GM18907 (cell line): Measurements from ENCODE around the gene CASZ1.

ENCODE experiments used
- ATAC-seq: cut with Tn5 transposase; IDR thresholded peaks from one replicate; pipeline ENCODE4 v1.9.1; 2021; ENCODE audit warnings: mild to moderate bottlenecking, moderate library complexity; ENCODE audit not compliant: unreplicated experiment

Gene CASZ1, protein sequence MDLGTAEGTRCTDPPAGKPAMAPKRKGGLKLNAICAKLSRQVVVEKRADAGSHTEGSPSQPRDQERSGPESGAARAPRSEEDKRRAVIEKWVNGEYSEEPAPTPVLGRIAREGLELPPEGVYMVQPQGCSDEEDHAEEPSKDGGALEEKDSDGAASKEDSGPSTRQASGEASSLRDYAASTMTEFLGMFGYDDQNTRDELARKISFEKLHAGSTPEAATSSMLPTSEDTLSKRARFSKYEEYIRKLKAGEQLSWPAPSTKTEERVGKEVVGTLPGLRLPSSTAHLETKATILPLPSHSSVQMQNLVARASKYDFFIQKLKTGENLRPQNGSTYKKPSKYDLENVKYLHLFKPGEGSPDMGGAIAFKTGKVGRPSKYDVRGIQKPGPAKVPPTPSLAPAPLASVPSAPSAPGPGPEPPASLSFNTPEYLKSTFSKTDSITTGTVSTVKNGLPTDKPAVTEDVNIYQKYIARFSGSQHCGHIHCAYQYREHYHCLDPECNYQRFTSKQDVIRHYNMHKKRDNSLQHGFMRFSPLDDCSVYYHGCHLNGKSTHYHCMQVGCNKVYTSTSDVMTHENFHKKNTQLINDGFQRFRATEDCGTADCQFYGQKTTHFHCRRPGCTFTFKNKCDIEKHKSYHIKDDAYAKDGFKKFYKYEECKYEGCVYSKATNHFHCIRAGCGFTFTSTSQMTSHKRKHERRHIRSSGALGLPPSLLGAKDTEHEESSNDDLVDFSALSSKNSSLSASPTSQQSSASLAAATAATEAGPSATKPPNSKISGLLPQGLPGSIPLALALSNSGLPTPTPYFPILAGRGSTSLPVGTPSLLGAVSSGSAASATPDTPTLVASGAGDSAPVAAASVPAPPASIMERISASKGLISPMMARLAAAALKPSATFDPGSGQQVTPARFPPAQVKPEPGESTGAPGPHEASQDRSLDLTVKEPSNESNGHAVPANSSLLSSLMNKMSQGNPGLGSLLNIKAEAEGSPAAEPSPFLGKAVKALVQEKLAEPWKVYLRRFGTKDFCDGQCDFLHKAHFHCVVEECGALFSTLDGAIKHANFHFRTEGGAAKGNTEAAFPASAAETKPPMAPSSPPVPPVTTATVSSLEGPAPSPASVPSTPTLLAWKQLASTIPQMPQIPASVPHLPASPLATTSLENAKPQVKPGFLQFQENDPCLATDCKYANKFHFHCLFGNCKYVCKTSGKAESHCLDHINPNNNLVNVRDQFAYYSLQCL (N-terminal part only)

DNA sequence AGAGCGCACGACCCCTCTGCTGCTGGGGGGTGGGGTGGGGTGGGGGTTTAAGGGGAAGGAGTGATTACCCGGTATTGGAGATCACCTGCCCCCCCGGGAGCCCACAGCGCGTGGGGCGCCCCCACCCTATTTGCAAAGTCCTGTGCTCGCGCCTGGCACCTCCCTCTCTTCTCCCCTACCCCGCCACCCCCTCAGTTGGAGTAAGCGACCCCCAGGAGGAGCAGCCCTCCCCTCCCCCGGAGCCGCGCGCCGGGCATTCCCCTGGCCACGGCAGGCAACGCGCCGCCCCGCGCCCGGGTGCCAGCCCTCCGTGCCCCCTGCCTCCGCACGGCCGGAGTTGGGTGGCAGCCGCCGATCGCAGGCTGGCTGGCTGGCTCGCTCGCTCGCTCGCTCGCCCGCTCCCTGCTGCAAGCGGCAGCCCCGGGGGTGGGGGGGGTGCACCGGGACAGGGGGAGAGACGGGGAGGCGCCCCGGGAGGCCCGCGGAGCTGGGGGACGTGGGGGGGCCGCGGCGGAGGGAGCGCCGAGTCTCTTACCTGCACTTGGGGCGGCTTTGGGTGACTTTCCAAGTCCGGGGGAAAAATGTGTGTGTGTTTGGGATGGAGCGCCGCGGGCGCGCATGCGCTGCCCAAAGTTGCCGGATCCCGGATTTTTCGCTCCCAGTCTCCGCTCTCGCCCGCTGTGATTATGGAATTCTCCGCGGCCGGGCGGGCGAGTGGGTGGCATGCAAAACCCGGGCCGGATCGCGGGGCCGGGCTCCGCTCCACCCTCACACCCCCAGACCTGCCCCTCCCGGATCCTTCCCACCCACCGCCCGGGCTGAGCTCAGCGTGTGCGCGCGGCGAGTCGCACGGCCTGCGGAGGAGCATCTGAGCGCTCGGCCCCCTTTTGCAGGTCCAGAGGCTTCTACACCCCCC lies at the start of gene CASZ1:
Gene CASZ1 (minus strand): TSS at position 618 of the 916 bp plus-strand sequence. CDS start 102,757 bp downstream, outside the sequence.
- no peak for ATAC-seq

DNA sequence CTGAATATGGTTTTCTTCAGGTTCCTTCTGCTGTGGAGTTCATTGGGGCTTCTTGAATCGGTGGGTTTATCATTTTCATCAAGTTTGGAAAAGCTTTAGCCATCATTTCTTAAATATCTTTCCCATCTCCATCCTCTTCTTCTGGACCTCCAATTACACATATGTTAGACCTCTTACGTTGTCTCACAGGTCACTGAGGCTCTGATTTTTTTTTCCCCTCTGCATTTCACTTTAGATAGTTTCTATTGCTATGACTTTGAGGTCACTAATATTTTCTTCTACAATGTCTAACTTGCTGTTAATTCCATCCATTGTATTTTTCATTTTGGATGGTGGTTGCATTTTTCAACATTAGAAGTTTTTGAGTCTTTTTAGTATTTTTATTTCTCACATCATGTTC lies 47.3 kb upstream of the CASZ1 start:
- no peak for ATAC-seq

DNA sequence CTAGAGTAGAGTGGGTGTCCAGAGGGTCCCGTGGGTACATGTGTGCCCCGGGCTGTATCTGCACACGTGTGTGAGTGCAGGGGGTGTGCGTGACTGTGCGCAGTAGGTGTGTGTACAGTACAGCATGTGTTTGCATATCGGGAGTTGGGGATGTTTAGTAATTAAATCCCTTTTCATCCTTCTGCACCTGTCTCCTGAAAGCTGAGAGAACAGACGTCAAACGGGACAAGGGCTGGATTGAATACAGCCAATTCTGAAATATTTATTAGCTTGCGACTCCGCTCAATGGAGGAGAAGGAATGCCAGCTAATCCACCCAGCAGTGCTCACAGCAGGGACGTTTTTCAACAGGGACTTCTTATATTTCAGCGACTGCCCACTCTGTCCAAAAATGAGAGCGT lies 44.7 kb upstream of the CASZ1 start:
- no peak for ATAC-seq

DNA sequence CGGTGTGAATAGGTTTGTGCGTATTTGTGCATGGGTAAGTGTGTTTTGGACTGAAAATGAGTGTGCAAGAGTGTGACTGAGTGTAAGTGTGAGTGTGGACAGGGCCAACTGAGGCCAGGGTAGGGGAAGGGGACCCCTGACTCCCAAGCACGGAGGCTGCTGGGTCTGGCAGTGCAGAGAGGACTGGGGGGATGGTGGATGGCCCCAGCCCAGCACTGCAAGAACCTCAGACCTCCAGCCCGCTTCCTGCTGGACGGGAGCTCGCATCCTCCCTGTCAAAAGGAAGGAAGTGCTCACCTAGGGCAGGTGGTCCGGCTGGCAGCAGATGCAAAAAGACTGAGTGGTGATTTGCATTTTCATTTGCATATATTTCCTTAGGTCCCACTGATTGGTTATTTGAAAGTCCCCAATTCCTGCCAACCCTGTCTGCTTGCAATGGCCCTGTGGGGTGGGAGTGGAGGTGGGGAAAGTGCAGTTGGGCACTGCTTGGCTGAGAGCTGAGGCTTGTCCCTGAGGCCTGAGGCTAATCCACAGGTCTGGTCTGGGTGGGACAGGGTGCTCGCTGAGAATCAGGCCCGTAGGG lies 42.8 kb upstream of the CASZ1 start:
- ATAC-seq, result no peak

DNA sequence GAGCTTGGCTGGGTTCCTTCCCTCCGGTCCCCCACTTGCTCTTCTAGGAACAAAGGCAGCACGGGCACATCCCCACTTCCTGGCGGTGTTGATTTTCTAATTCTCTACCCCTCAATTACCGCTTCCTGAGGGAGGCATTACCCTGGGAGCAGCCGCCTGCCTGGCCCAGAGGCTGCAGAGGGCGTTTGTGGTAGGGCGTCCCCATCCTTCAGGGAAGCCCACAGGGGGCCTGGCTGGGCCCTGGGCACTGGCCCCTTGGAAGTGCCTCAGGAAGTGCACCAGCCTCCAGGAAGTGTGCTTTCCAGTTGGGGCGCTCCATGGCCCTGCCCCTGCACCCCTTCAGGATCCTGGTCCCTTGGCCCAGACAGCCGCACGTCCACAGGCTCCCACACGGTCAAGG lies 42.1 kb upstream of the CASZ1 start:
- no peak for ATAC-seq

DNA sequence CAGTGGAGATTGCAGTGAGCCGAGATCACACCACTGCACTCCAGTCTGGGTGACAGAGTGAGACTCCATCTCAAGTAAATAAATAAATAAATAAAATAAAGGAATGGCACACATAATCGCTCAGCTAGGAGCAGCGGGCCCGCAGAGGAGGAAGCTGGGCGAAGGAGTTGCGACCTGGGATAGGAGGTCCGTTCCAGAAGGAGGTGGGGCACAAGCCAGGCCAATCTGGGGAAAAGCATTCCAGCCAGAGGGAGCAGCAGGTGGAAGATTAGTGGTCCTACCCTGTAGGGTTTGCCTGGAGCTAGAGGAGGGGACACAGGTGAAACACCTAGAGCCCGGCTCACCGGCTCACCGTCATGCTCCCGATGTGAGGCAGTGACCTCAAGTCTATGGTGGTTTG lies 40.3 kb upstream of the CASZ1 start:
- no peak for ATAC-seq

DNA sequence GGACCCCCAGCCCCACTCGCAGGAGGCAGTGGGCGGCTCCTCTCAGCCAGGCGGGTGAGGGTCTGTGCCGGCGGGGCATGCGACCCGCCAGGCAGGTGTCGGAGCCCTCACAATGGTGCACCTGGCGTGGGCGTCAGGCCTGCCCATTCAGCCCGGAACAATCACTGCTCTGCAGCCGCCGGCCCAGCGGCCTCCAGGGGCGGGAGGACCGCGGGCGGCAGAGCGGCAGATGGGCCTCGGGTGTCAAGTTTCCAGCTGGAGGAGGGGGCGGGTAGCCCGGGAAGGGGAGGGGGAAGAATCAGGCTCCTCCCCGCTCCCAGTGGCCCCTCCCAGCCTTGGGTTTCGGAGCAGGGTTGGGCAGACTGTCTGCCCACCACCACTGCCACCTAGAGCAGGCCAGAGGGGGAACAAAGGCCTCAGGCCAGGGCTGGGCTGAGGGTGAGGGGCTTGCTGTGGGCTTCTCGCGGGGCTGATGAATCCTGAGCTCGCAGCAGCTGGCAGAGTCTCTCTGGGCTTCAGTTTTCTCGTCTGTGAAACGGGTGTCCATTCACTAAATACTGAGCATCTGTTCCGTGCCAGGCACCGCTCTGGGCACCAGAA lies 39.5 kb upstream of the CASZ1 start:
- ATAC-seq, result no peak

DNA sequence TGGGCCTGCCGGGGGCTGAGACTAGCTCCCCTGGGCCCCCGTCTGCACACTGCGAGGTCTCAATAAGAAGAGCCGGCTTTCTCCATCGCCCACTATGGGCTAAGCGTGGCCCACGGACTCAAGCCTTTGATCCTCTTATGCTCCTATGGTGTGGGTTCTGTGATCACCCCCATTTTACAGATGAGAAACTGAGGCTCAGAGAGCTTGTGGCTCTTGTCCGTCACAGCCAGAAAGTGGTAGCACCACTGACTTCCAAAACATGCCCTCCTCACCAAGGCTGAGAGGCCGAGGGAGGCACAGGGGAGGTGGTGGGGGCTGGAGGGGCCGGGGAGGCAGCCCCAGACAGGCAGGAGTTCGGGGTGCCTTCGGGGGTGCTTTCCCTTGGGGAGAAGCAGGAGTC lies 39.0 kb upstream of the CASZ1 start:
- ATAC-seq, result no peak

DNA sequence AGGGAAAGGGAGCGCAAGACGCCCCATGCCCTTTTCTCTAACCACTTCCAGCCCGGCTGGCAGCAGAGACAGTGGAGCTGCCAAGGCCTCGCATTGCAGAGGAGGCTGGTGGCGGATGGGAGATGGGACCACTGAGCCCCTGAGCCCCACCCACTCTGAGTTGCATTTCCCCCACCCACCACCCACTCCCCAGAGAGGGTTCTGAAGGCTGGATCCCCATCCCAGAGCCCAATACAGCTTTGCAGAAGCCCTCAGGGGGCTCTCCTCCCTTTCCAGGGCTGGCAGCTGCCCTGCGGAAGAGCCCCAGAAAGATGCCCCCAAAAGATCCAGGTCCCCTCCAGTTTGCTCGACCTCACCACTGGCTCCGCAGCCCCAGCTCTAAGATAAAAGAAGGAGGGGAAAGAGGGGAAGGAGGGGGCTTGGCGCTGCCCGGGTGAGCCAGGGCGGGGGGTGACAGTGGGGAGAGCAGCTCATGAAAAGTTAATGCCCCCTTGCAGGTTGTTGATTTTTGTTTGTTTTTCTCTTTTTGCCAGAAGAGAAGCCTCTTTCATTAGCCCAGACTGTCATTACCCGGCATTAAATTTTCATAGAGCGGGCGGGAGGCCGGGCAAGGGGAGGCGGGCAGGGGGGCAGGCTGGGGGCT lies 38.4 kb upstream of the CASZ1 start:
- no peak for ATAC-seq

DNA sequence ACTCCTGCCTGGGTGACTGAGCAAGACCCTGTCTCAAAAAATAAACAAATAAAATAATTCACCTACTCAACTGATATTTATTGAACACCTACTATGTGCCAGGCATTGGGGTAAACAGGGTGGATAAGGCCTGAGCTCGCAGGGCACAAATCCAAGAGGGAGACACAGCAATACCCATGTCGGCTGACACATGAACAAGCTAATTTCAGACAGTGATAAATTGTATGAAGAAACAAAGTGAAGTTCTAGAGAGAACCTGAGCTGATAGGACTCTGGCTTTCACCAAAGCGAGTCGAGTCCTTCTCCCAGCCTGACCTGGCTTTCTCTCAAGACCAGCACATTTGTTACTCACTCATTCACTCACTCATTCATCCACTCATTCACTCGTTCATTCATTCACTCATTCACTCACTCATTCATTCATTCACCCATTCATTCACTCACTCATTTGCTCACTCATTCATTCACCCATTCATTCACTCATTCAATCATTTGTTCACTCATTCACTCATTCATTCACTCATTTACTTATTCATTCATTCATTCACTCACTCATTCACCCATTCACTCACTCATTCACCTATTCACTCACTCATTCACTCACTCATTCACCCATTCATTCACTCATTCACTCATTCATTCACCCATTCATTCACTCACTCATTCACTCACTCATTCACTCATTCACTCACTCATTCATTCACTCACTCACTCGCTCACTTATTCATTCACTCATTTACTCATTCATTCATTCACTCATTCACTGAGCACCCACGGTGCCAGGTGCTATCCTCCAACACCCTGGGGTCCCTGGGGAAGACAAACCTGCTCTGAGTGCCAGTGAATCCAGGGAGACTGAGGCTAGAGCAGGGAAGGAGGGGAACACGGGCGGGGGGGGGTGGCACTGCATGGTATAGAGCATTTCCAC lies 37.4 kb upstream of the CASZ1 start:
- ATAC-seq, result no peak

DNA sequence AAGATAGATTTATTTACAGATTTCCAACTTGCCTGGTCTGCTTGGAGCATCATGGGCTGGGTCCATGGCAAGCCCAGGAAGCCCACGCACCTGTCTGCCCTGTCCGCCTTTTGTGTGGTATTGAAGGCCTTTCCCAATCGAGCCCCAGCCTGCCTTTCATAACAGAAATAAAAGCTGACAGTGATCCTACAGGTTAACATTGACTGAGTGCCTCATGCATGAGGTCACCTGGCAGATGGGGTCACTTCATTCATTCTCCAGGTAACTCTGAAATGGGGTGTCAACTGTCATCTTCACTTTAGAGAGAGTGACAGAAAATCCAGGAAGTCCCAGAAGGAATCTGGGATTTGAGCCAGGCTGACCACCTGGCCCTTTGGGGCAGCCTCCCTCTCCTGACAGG lies 36.3 kb upstream of the CASZ1 start:
- ATAC-seq, result no peak

DNA sequence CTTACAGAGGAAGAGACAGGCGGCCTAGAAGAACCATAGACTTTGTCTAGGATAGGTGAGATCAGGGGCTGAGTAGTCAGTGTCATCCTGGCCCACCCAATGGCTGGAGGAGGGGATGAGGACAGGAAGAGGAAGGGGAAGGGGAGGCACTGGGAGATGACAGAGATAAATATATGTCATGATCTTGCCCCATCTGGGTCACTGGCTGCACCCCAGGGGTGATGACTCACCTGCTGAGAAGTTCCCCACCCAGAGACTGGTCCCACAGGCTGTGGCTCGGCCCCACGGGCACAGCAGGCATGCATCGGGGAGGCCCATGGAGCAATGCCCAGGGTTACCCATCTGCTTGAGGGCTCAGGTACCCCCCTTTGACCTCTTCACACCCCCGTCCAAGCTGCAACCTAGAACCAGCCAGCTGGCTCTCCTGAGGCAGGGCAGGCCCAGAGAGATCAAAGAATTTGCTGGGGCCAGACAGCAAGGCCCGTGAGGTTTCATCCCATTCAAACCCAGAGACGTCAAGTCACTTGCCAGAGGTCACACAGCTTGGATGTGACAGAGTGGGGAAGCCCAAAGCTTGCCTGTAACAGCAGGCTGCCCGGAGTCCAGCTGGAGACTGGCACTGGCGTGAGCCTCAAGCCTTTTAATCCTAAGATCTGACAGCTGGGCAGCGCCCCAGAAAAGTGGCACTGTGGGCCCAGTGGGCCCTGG lies 34.7 kb upstream of the CASZ1 start:
- ATAC-seq, result no peak

DNA sequence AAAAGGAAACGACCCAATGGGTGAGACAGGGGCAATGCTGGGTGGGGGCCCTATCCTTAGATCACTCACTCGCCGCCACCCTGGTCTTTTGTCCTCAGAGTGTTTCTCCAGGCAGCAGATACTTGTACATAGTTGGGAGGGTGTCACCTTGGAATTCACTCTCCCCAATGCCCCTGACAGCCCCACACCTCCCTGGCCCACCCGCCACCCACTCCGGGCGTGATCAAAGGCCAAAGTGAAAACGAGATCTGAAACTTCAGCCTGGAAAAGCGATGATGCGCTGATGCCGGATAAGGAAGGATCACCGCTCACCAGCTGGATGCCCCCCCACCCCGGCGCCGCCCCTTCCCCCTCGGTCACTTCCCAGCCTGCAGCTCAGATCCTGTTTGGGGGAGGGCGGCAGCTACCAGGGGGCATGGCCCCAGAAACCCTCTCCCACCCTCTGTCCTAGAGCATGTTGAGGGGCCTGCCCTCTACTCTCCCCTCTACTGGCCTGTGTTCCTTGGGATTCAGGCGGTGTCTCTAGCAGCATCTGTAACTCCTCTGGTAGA lies 33.6 kb upstream of the CASZ1 start:
- no peak for ATAC-seq

DNA sequence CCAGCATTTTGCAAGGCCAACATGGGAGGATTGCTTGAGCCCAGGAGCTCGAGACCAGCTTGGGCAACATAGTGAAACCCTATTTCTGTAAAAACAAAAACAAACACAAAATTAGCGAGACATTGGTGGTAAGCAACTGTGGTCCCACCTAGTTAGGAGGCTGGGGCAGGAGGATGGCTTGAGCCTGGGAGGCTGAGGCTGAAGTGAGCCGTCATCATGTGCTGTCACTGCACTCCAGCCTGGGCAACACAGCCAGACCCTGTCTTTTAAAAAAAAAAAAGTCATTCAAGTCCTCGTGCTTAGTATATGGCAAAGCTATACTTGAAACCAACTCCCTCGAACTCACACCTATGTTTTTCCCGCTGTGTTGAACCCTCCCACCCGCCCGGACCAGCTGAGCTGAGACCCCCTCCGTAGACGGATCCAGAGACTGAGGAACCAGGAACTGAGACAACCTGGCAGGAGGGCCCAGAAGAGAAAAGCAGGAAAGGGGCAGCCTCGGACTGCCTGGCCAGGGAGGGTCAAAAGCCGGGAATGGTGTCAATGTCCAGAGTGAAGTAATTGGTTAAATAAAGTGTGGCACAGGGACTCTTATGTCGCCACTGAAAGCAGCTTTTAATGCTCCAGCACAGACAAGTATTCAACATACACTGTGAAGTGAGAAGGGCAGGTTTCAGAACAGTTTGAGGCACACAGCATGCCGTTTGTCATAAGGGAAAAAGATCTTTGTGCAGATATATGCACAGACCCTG lies 32.8 kb upstream of the CASZ1 start:
- no peak for ATAC-seq

DNA sequence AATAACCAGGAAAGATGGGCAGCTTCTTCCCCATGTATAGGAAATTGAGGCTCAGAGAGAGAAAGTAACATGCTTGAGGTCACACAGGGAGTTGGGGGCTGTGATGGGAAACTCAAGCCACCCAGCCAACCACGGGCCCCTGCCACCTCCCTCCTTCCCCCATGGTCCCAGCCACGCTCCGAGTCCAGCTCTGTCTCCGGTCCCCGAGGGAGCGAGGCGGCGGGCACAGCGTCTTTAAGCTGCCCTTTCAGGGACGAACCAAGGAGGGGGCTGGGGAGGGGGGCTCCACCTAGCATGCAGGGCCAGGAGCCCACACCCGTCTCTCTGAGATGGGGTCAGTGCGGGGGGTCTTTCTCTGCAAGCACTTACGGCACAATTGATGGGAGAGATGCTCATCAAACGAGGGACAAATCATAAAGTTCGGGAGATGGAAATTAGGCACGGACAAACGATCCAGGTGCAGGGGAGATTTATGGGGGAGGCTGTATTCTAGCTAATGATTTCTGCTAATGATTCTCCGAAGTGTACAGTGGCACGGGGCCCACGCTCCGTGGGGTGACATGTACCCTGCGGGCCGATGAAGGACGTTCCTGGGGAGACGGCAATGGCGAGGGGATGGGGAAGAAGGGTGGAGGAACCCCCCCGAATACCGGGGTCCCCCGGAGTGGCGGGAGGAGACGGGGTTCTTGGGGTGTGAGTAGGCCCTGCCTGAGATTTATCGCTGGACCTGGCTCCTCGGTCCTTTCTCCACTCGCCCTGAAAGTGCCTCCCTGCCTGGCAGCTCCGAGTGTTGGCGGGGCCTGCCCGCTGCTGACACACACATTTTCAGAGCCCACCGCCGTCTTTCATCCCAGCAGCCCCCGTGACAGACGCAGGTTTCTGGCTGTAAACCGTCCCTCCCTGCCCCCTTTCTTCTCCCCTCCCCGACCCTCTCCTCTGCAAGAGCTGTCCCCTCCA lies 31.2 kb upstream of the CASZ1 start:
- no peak for ATAC-seq
